HG02981 (cell line): ENCODE results near the gene DNAJC5.

Source experiments
- ATAC-seq: cut with Tn5 transposase; IDR thresholded peaks from one replicate; pipeline ENCODE4 v1.9.1; 2021; ENCODE audit warnings: mild to moderate bottlenecking, moderate library complexity; ENCODE audit not compliant: unreplicated experiment

The DNAJC5 gene

DNA sequence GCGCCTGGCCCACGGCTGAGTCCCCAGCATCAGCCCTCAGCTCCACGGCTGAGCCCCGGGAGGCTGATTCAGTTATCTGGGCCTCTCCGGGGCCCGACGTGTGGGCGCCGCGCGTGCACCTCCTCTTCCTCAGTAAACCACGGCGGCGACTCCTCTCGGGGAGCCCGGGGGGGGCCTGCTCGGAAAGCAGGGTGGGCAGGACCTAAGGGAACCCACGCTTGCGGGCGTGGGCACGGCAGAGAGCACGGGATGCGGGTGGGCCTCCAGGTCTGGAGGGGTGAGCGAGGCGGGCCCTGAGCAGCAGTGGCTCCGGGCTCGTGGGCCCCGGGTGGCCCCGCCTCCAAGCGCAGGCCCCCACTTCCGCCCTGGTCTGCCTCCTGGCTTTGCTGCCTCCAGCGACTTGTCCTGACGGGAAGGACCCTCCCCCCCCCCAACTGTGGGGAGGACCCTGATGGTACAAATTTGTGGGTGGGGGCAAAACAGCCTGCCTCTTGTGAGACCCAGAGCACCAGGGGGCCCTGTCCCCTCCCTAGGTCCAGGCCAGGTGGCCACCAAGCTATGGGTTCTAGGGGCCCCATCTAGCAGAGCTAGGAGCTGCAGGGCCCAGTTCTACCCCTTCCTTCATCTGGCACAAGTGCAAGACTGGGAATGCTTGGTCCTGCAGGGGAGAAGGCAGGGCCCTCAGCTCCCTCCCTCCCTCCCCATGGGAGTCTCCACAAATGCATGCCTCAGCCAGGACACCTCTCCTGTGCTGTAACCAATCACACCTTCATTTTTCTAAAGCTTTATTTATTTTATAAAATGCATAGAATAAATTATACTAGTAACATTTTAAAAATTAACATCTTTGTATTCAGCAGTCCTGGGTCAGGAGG is 44.4 kb downstream of the DNAJC5 start:
- ATAC-seq, result no peak

DNA sequence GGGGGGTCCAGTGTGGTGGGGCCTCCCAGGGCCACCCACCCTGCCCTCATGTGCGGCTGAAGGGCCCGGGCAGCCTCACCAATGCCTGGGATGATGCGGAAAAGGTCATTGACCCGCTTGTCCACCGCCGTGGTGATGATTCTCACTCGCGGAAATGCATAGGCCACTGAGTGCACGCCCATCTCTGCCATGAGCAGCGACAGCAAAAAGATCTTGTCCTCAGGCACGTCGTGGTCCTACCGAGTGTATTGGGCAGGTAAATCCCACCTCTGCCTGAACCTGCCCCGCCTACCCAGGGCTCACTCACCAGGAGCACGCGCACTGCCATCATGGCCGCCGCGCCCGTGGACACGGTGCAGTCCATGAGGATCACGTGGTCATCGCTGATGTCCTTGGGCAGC is 45.1 kb downstream of the DNAJC5 start:
- no peak for ATAC-seq

DNA sequence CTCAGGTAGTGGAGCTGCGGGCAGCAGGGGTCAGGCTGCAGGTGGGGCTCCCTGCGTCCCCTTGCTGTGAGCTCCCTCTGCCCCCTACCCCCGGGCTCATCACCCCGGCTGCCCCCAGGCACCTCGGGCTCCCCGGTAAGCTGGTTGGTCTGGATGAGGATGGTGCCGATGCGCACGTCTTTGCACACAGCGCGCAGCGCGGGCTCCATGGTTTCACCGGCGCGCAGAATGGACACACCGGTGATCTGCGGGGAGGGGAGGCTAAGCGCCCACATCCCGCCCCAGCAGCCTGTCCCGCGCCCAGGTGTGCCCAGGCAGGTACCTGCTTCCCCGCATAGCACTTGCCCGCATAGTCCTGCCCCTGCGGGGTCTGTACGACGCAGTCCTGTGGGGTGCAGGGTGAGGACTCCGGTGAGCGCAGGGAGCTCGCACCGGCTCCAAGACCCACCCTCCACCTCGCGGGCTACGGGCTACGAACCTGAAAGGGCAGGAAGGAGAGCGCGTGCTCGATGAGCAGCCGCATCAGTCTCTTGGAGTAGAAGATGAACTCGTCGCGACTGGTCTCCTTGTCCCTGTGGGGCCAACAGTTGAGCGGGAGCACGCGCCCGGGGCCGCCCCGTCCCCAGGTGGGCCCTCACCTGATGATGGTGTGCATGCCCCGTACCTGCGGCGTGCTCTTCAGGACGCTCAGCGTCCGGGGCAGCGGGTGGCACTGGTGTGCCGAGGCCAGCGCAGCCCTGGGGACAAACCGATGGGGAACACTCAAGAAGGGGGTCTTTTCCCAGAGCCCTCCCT is 45.7 kb downstream of the DNAJC5 start:
- ATAC-seq, result no peak

DNA sequence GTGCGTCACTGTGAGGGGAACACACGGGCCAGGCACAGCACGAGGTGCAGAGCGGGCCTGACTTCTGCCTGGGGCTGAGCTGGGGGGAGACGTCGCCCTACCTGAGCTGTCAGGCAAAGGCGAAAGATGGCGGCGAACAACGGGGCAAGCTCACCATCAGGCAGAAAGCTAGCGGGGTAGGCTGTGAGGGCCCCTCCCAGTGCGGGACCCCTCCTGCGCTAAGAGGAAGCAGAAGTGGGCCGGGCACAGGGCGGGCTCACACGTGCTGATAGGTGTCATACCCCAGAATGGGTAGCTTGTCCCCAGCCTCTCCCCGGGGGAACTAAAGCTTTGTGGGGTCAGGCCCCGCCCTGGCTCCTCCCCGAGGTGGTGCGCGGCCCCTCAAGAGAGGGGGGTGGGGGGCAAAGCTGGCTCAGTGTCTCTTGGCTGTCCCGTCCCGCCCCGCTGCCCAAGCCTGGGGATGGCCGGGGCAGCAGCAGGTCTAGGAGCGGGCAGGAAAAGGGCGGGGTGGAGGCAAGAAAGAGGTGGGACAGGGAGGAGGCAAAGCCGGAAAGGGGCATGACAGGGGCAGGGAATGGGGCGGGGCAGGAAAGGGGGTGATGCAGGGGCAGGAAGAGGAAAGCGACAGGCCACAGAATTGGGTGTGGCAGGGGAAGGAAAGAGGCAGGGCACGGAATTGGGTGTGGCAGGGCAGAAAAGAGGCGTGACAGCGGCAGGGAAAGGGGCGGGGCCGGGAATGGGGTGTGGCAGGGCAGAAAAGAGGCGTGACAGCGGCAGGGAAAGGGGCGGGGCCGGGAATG is 46.6 kb downstream of the DNAJC5 start:
- ATAC-seq, result no peak

DNA sequence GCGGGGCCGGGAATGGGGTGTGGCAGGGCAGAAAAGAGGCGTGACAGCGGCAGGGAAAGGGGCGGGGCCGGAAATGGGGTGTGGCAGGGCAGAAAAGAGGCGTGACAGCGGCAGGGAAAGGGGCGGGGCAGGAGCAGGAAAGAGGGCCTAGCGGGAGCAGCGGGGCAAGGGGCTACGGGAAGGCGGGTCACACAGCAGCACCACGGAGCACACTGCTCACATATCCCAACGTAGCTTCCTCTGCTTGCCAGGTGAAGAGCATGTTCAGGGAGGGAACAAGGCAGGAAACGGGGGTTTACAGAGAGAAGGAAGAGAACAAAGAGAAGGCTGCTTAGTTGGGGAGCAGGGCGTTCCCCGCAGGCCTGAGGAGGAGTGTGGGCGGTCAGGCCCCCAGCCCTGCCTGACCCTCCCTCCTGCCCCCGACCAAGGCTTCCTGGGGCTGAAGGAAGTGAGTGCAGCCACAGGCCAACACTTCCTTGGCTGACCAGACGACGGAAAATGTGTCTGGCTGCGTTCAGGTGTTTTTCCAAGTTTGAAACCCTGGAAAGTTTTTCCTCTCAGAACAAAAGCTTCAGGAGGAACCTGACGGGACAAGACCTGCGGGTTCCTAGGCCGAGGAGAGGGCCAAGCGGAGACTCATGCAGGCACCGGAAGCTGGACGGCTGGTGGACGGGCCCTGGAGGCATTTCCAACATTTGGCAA is 47.5 kb downstream of the DNAJC5 start:
- no peak for ATAC-seq

DNA sequence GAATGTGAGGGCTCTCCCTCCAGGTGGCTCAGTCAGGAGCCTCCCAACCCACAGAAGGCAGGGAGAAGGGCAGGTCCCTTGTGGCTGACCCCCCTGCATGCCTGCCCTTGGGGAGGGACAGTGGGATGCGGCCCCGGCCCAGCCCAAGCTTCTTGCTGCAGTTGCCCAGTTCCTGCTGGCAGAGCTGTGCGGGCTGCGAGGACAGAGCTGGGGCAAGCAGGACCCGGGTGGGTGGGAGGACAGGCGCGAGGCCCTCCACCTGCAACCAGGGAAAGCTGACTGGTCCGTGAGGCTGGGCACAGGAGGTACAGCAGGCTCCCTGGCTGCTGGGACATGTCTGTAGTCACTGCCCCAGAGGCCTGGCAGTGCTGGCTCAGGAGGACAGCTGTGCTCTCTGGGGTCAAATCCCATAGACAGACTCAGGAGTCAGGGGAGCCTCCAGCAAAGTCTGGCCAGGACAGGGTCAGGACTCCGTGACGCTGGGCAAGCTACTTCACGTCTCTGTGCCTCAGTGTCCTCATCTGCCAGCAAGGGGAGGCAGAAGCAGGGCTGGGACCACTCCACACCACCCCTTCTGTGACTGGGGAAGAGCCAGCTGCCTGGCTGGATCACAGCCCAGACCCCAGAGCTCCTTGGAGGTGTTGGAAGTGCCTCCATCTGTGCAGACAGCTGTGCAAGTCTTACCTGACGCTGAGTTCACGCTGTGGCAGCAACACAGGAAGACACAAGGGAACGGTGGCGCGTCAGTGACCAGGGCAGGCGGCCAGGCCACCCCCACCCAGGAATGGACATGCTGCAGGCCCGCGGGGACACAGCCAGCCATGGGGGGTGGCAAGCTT is 48.3 kb downstream of the DNAJC5 start:
- no peak for ATAC-seq

DNA sequence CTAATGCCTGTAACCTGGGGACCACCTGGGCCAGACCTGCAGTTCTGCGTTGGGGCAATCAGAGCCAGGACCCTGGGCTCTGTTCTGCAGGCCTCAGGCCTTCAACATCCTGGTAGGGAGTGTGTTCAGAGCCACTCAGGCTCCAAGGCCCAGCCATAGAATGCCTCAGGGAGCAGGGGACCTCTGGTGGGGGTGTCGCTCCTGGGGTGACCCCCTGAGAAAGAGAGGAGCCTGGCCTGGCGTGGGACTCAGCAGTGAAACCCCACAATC is 48.8 kb downstream of the DNAJC5 start:
- ATAC-seq, result no peak

DNA sequence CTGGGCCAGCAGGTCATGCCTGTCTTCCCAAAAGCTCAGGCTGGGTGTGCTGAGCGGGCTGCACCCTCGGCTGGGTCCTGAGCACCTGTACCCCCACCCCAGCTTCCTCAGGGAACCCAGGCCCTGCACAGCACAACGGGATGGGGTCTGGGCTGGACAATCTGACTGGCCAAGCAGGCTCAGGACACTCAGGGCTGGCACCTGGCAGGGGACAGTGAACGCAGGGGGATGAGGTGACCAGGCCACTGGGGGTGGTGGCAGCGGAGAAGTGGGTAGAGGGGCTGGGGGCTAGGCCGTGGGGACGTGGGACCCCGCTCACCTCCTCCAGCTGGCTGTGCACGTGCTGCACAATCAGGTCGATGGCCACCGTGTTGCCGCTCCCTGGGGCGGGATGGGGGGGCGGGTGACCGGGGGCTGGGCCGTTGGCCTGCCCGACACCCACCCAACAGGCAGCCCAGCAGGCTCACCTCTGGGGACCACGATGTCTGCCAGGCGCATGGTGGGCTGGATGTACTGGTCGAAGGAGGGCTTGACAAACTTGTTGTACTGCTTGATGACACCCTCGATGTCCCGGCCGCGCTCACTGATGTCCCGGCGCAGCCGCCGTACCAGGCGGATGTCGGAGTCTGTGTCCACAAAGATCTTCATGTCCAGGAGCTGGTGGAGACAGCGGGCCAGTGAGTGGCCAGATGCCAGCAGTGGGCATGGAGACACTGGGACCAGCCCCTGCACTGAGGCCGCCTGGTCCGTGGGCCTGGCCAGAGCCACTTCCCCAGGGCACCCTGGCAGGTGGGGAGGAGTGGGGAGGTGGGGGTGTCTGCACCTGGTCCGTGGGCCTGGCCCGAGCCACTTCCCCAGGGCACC is 49.4 kb downstream of the DNAJC5 start:
- no peak for ATAC-seq

DNA sequence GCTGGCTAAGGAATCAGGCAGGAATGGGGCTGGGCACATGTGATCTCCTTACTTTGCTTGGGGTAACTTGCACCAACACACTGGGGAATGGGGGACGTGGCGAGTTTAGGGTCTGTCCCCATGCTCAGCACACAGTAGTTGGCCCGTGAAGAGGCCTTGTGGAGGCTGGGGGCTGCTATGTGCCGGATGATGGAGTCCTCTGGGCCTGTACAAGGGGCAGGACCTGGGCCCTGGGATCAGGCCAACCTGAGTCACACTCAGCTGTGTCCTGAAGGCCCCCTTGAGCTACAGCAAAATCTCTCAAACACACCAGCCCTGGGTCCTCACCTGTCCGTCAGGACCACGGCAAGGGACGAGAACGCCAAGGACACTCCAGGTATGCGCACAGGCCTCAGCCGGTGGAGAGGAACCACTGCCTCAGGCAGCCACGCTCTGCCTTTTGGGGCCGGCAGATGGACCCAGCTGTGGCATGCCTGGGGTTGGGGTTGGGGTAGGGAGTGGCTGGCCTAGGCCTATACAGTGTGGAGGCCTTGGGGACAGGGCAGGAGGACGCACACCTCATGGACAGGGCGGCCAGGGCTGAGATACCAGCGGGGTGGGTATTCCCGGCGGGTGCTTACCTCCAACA is 50.2 kb downstream of the DNAJC5 start:
- no peak for ATAC-seq

DNA sequence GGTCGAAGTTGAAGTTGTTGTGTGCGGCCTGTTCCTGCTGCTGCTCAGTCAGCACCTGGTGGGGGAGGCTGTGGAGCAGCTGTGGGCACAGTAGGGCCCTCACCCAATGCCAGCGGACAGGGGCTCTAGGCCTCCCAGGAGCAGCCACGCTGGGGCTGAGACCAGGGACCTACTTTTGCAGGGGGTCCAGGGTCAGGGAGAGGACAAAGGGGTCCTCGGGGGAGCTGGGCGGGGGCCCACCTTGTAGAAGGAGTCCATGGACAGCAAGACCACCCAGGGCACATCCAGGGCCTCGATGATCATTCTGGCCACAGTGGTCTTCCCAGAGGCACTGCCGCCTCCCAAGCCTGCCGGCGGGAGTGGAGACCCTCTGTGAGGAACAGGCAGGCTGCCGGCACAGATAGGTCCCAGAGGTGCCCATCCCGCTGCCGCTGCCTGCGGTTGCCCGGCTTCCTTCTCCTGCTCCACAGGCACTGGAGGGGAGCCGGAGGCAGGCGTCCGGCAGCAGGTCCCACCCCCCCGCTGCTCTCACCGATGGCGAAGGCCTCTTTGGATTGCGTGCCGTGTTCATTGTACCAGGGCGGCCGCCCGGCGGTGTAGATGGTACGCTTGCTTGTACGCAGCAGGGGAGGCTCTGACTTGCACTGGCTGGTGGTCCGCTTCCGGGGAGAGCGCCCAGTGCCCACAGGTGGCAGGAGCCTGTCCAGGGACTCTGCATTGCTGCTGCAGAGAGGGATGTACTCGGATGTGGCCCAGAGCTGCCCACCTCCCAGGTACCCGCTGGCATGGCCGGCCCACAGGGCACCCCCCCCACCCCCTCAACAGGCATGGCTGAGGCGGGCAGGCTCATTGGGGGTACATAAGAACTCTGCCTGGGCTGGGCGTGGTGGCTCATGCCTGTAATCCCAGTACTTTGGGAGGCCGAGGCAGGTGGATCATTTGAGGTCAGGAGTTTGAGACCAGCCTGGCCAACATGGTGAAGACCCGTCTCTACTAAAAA is 51.3 kb downstream of the DNAJC5 start:
- no peak for ATAC-seq

DNA sequence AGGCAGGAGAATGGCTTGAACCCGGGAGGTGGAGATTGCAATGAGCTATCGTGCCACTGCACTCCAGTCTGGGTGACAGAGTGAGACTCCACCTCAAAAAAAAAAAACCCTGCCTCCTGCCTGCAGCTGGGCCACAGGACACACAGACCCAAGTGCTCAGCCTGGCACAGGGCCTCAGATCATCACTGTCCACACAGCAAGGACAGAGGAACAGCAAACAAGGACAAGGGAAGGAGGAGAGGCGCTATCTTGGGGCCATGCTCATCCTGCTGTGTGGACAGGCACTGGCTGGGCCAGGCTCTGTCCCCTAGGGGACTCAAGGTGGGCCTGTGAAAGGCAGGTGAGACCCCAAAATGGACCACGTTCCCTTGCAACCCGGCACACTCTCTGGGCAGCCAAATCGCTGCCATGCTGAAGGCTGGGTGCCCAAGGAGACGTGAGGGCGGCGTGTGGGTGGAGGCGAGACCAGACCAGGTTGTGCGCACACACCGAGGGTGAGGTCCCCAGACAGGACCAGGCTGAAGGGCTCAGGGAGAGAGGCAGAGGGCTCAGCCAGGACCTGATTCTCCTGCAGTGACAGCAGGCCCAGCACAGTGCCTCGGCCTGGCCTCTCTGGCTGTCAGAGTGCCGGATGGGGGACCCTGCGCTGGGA is 52.2 kb downstream of the DNAJC5 start:
- no peak for ATAC-seq

DNA sequence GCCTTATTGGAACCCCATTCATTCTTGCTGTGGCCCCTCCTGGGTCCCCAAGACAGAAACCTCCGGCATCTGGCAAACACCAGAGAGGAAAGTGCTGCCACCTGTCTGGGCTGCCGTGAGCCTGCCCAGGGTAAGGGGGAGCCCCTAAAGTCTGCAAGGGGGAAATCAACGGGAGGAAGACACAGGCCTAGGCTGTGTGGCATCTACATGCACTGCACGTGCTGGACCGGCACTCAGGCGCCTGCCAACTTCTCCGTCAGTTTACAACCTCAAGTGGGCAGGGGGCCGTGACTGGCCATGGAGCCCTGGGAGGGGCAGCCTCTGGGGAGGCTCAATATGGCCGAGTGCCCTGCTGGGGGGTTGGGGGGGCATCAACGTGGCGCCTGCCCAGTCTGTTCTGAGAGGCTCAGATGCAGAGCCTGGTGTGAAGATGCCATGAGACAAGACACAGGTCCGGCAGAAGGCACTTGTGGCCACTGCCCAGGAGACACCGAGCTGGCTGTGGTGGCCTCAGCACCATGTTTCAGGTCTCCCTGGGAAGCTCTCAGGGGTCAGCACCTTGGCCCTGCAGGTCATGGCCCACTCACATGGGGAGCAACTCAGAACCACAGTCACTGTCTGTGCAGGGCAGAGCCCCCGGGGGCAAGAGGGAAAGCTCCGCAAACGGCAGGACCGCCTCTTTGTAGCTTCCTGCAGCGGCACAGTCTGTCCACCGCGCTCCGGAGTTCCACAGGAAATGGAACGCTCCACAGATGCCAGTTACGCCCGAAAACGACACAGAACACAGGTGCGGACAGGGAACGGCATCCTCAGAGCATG is 52.9 kb downstream of the DNAJC5 start:
- ATAC-seq, result no peak

DNA sequence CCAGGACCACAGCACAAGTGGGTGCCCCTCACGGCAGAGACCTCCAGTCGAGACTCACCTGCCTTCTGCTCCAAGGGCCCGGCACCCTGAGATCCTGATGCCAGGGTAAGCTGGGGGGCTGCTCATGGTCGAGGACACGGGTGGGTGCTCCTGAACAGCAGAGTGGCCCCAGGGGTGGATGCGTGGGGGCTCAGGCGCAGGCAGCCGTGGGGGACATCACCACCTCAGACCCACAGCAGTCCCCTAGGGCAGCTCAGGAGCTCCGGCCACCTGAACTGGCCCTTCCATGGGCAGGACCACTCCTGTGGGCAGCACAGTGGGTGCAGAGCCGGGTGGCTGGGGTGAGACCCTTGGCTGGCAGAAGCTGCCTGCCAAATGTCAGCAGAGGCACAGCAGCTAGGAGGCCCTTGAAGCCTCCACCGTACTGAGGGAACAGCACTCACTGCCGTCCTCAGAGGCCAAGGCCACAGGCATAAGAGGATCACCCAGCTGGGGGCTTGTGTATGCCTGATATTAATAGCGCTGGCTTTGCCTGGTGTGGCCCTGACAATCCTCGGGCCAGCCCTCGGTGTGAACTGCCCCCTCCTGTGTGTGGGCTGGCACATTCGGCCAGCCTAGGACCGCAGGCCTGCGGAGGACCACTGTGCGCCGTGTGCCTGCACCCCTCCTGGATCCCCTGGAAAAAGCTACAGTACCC is 55.9 kb downstream of the DNAJC5 start:
- ATAC-seq, result no peak

DNA sequence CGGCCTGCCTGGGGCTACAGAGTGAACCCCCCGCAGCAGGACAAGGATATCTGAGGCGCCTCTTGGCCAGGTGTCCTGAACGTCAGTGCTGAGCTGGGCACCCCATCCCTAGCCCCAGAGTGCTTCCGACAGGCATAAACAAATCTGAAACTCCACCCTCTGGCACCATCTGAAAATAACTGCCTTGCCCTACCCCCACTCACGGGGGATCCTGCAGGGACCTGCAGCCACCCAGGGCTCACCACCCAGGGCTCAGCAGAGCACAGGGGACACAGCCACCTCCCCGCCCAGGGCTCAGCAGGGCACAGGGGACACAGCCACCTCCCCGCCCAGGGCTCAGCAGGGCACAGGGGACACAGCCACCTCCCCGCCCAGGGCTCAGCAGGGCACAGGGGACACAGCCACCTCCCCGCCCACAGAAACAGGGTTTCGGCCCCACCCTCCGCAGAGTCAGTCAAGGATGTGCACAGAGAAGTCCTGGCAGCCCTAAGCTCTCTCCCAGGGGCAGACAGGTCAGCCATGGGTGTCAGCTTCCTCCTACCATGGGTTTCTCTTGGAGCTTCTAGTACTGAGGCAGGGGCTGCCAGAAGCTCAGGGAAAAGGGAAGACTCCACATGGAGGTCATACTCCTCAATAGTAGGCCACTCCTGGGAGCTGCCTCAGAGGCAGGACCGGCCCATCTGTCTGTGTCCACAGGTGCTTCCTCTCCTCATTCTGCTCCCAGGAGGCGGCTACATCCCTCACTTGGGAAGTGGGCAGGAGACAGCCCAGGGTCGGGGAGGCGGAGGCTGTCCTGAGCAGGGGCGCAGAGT is 56.7 kb downstream of the DNAJC5 start:
- ATAC-seq, result no peak

DNA sequence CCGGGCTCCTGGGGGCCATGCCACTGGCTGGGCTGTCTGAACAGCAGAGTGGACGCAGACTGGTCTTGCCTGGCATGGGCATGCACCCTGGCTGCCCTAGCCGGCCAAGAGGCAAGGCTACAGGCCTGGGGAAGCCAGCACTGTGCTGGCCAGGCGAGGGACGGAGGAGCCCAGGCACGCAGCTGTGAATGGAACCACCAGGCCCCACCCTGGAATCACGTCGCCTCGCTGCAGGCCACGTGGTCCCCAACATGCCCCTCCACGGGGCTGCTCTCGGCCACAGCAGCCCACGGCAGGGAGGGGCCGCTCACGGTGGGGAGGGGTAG is 57.2 kb downstream of the DNAJC5 start:
- ATAC-seq, result no peak
